MCF 10A (cell line): Measurements from ENCODE around the gene TMEM132D. TPM values are rescaled to one million over a fixed set of nuclear protein-coding genes. Genes with fewer than 3 reads are reported as not detected.
"Not testable (repeated sequence)": the region's sequence is repeated elsewhere in the genome, so short reads cannot be mapped to it uniquely, and the experiment has no call there.

ENCODE experiments used
- BruUV-seq: library from RNA; stranded (reverse); fragments of 400-500 nt; replicated peaks from 2 replicates; lab custom pipeline; 2021; lab: Mats Ljungman, UMichigan
- CTCF ChIA-PET: fragments of 300-600 bp; sonication (Branson Sonifier 250); formaldehyde crosslinking; extraction: SDS; loops from one replicate; lab custom pipeline; 2021; ENCODE audit warnings: antibody characterized with exemption, inconsistent platforms; lab: Yijun Ruan, JAX
- POLR2A ChIA-PET: fragments of 300-600, 350-650 bp; sonication (Branson Sonifier 250); formaldehyde crosslinking; extraction: SDS; loops from one replicate; lab custom pipeline; 2020; ENCODE audit warnings: antibody characterized with exemption, inconsistent platforms; lab: Yijun Ruan, JAX
- DNase-seq: peaks from one replicate; pipeline ENCODE4 v3.0.0-alpha.2; 2018; ENCODE audit not compliant: unreplicated experiment
- H3K27ac Mint-ChIP-seq: one replicate; pipeline ENCODE4 v1.8.0; 2022; ENCODE audit warnings: mild to moderate bottlenecking, low read depth, mixed read lengths; ENCODE audit not compliant: unreplicated experiment
- H3K27me3 Mint-ChIP-seq: one replicate; pipeline ENCODE4 v1.8.0; 2022; ENCODE audit warnings: mixed read lengths; ENCODE audit not compliant: insufficient read depth, unreplicated experiment
- H3K36me3 Mint-ChIP-seq: one replicate; pipeline ENCODE4 v1.8.0; 2022; ENCODE audit warnings: mild to moderate bottlenecking, moderate library complexity, mixed read lengths; ENCODE audit not compliant: insufficient read depth, unreplicated experiment
- H3K4me1 Mint-ChIP-seq: one replicate; pipeline ENCODE4 v1.8.0; 2022; ENCODE audit warnings: mixed read lengths; ENCODE audit not compliant: insufficient read depth, unreplicated experiment
- H3K4me3 Mint-ChIP-seq: one replicate; pipeline ENCODE4 v1.8.0; 2022; ENCODE audit warnings: mild to moderate bottlenecking, moderate library complexity, mixed read lengths; ENCODE audit not compliant: unreplicated experiment
- H3K9me3 Mint-ChIP-seq: one replicate; pipeline ENCODE4 v1.8.0; 2022; ENCODE audit warnings: mixed read lengths; ENCODE audit not compliant: unreplicated experiment
- intact Hi-C: fragments of 100-400 bp; cut with micrococcal nuclease; formaldehyde crosslinking; loops from 2 replicates; pipeline ENCODE4 v1.14.1; 2022
- total RNA-seq: library from RNA; stranded (reverse); gene quantifications from 2 replicates; pipeline ENCODE4 v1.2.3, GENCODE V29; 2022
- TF ChIP-seq, protein P1 (sequence below): fragments of 200-600 bp; IDR thresholded peaks from one replicate; pipeline ENCODE4 v1.8.0; 2022; ENCODE audit warnings: antibody characterized with exemption, mild to moderate bottlenecking; ENCODE audit not compliant: unreplicated experiment

TMEM132D gene
- total RNA-seq, 1 experiment from 2014 or later = not detected

DNA sequence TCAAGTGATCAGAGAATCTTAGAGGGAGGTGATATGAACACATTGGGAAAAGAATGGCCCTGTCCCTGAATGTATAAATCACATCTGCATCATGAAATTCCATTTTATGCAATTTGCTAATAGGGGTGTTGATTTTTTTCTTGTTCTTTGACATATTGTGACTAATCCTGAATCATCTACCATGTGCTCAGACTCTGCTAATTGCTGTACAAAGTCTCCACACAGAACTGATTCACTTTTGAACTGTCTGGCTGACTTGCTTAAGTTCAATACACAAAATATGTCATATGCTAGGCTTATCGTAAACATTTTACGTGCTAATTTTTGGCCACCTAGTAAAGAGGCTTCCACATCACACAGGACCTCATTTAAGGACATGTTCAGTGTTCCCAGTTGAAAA lies 2.6 kb downstream of the TMEM132D start:
- ChIA-PET POLR2A (no interaction called here), CTCF (no interaction called here)
- H3K36me3 Mint-ChIP-seq = no peaks in the 10 kb centered on the region
- no peak overlapping the region for H3K4me3 Mint-ChIP-seq
- no peaks in the 10 kb centered on the region for H3K27me3 Mint-ChIP-seq
- peaks cover 5% of the 10 kb centered on the region for H3K9me3 Mint-ChIP-seq
- no peaks in the 10 kb centered on the region for H3K4me1 Mint-ChIP-seq
- intact Hi-C loops = no loop called here
- H3K27ac Mint-ChIP-seq = no peak overlapping the region
- DNase-seq = peak; percentile 67
- no TSS peak for BruUV-seq
- TF ChIP-seq, protein P1, sequence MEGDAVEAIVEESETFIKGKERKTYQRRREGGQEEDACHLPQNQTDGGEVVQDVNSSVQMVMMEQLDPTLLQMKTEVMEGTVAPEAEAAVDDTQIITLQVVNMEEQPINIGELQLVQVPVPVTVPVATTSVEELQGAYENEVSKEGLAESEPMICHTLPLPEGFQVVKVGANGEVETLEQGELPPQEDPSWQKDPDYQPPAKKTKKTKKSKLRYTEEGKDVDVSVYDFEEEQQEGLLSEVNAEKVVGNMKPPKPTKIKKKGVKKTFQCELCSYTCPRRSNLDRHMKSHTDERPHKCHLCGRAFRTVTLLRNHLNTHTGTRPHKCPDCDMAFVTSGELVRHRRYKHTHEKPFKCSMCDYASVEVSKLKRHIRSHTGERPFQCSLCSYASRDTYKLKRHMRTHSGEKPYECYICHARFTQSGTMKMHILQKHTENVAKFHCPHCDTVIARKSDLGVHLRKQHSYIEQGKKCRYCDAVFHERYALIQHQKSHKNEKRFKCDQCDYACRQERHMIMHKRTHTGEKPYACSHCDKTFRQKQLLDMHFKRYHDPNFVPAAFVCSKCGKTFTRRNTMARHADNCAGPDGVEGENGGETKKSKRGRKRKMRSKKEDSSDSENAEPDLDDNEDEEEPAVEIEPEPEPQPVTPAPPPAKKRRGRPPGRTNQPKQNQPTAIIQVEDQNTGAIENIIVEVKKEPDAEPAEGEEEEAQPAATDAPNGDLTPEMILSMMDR = no peak

DNA sequence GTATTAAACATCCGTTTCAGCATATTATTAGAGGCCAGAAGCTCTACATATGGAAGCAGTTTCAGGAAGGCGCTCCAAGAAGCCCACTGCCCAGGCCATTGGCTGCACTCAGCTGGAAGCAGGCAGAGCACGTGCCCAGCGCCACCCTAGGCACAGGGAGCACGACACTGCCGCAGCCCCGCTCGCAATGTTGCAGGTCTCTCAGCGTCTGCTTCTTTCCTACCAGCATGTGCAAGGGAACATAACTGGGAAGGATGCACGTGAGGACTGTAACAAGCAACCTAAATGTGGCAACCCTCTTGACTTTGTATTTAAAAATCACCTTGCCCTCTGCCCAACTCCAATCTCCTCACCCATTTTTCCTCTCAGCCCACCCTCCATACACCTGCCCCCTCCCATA lies 3.5 kb downstream of the TMEM132D start:
- intact Hi-C loops = no loop called here
- CTCF ChIA-PET = interaction anchor here (0.6 kb wide), 1 partner anchor 68 kb away, joined by 3 read pairs; no protein-coding TSS in a partner anchor
- no peak overlapping the region for H3K27ac Mint-ChIP-seq
- peaks cover 7% of the 10 kb centered on the region for H3K9me3 Mint-ChIP-seq
- H3K4me3 Mint-ChIP-seq = no peak overlapping the region
- TF ChIP-seq, protein P1 = no peak
- BruUV-seq = no TSS peak
- H3K36me3 Mint-ChIP-seq = no peaks in the 10 kb centered on the region
- DNase-seq = no peak
- H3K27me3 Mint-ChIP-seq = no peaks in the 10 kb centered on the region
- no peaks in the 10 kb centered on the region for H3K4me1 Mint-ChIP-seq
- POLR2A ChIA-PET = no interaction called here

DNA sequence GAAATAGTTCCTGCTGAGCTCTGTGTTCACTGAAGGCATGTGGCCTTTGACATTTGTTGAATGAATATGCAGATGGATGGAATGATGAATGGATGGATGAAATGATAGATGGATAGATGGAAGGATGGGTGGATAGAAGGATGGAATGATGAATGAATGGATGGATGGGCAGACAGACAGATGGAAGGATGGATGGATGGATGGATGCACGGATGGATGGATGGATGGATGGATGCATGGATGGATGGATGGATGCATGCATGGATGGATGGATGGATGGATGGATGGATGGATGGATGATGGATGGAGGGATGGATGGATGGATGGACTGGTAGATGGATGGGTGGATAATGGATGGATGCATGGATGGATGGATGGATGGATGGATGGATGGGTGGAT lies 4.8 kb downstream of the TMEM132D start:
- POLR2A ChIA-PET, H3K4me3 Mint-ChIP-seq, H3K36me3 Mint-ChIP-seq, intact Hi-C loops, BruUV-seq, H3K27ac Mint-ChIP-seq, H3K27me3 Mint-ChIP-seq, H3K4me1 Mint-ChIP-seq, DNase-seq: not testable (repeated sequence)
- H3K9me3 Mint-ChIP-seq = peaks cover 17% of the 10 kb centered on the region
- CTCF ChIA-PET = interaction anchor here (0.7 kb wide), 1 partner anchor 158 kb away, joined by 3 read pairs; no protein-coding TSS in a partner anchor

DNA sequence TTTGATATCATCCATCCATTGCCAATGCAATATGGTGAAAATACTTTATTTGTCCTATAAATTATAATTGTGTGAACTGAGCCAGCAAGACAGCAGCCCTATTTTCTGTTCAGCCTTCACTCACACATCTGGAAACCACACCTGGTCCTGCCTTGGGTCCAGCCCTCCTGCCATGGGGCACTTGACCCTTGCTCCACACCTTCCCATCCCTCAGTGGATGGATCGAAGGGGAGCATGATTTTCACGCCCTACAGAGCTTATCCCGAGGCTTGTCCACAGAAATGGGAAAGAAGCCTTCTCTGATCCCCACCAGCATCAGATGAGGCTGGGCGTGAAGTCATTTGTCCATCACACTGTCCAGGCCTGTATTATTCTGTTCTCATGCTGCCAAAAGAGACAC lies 10.1 kb downstream of the TMEM132D start:
- no peaks in the 10 kb centered on the region for H3K27me3 Mint-ChIP-seq
- no TSS peak for BruUV-seq
- no peaks in the 10 kb centered on the region for H3K4me1 Mint-ChIP-seq
- intact Hi-C loops = no loop called here
- H3K27ac Mint-ChIP-seq = no peak overlapping the region
- POLR2A ChIA-PET = no interaction called here
- TF ChIP-seq, protein P1 = no peak
- CTCF ChIA-PET = interaction anchor here (0.6 kb wide), 1 partner anchor 17 kb away, joined by 3 read pairs; no protein-coding TSS in a partner anchor
- H3K4me3 Mint-ChIP-seq = no peak overlapping the region
- no peak for DNase-seq
- no peaks in the 10 kb centered on the region for H3K36me3 Mint-ChIP-seq
- peaks cover 38% of the 10 kb centered on the region for H3K9me3 Mint-ChIP-seq

DNA sequence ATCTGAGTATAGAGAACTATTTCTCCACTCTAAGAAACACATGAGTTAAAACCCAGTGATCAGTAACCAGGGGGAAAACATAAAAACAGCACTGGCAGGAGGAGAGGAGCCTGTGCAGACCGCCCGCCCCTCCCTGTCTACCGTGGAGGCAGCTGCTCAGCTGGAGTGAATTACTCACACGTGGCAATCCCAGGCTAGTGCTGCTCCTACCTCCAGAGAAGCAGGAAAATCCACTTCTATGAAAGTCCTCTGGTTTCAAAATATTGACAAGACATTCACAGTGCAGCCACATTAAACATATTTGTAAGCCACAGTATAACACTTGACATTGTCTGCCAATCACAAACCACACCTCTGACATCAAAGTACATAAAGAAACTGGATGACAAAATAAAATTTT lies 16.7 kb downstream of the TMEM132D start:
- no peaks in the 10 kb centered on the region for H3K27me3 Mint-ChIP-seq
- POLR2A ChIA-PET = no interaction called here
- intact Hi-C loops = no loop called here
- H3K9me3 Mint-ChIP-seq = peaks cover 9% of the 10 kb centered on the region
- CTCF ChIA-PET = interaction anchor here (1.1 kb wide), 1 partner anchor 37 kb away, joined by 4 read pairs; no protein-coding TSS in a partner anchor
- no peak overlapping the region for H3K27ac Mint-ChIP-seq
- H3K36me3 Mint-ChIP-seq = no peaks in the 10 kb centered on the region
- no peak overlapping the region for H3K4me3 Mint-ChIP-seq
- BruUV-seq = no TSS peak
- no peaks in the 10 kb centered on the region for H3K4me1 Mint-ChIP-seq
- no peak for DNase-seq
- TF ChIP-seq, protein P1 = no peak
